ENCODE results near the gene RPS6KA5.

The RPS6KA5 gene

GRCh38 chr14:91010153-91010533 lies 50.3 kb downstream of the RPS6KA5 start:
- Histone ChIP-seq H3K14ac (ENCODE audit: low read length) (no peak overlapping the region), H3K4ac (ENCODE audit: low read depth, low read length) (no peak overlapping the region), H4K8ac (ENCODE audit: low read depth, low read length) (no peak overlapping the region), H2AK5ac (ENCODE audit: low read length) (no peak overlapping the region), H3K4me3 (ENCODE audit: low read depth, low read length) (no peak overlapping the region), H3K27me3 (ENCODE audit: insufficient read depth, low read length) (no peaks in the 10 kb centered on the region), H4K12ac (ENCODE audit: low read depth, low read length) (no peak overlapping the region), H3K9me3 (ENCODE audit: insufficient read depth, low read depth, low read length) (no peaks in the 10 kb centered on the region), H3K27ac (ENCODE audit: low read depth, low read length) (no peak overlapping the region), H2AFZ (ENCODE audit: insufficient read depth, low read length, poor library complexity) (no peak overlapping the region), H2BK120ac (ENCODE audit: insufficient read depth, low read length, poor library complexity) (no peak overlapping the region), H3K79me2 (ENCODE audit: control insufficient read depth, insufficient read depth, low read length, poor library complexity) (no peaks in the 10 kb centered on the region), H3K79me1 (ENCODE audit: low read length) (no peaks in the 10 kb centered on the region), H3K4me2 (ENCODE audit: low read length) (no peak overlapping the region), H4K91ac (ENCODE audit: low read depth, low read length) (no peak overlapping the region), H3K9ac (ENCODE audit: low read length) (no peak overlapping the region), H2BK5ac (ENCODE audit: low read depth, low read length, poor library complexity) (no peak overlapping the region), H2BK12ac (ENCODE audit: low read length) (no peak overlapping the region), H3K18ac (ENCODE audit: low read length) (no peak overlapping the region), H3K4me1 (ENCODE audit: control insufficient read depth in 1 of 2, insufficient read depth in 2 of 2, low read length in 2 of 2) (peaks cover 2% of the 10 kb centered on the region in 2 experiments), H3K23ac (ENCODE audit: low read length) (no peak overlapping the region), H3K36me3 (ENCODE audit: control insufficient read depth in 1 of 2, insufficient read depth in 2 of 2, low read length in 2 of 2) (no peaks in the 10 kb centered on the region)
- WGBS (ENCODE audit: extremely low coverage, insufficient coverage, insufficient read length), result no CpG with 5 or more reads among the region's 2 CpGs
- DNase-seq, result no peak

GRCh38 chr14:91009501-91010152 lies 50.8 kb downstream of the RPS6KA5 start:
- no peak overlapping the region for H3K9ac ChIP-seq (ENCODE audit: low read length)
- peaks cover 2% of the 10 kb centered on the region in 2 experiments for H3K4me1 ChIP-seq (ENCODE audit: control insufficient read depth in 1 of 2, insufficient read depth in 2 of 2, low read length in 2 of 2)
- no peaks in the 10 kb centered on the region for H3K9me3 ChIP-seq (ENCODE audit: insufficient read depth, low read depth, low read length)
- H2AFZ ChIP-seq (ENCODE audit: insufficient read depth, low read length, poor library complexity), result no peak overlapping the region
- H3K79me1 ChIP-seq (ENCODE audit: low read length), result no peaks in the 10 kb centered on the region
- H3K4me3 ChIP-seq (ENCODE audit: low read depth, low read length), result no peak overlapping the region
- no peak overlapping the region for H2BK12ac ChIP-seq (ENCODE audit: low read length)
- no peaks in the 10 kb centered on the region for H3K27me3 ChIP-seq (ENCODE audit: insufficient read depth, low read length)
- H4K8ac ChIP-seq (ENCODE audit: low read depth, low read length), result no peak overlapping the region
- DNase-seq, result peak; percentile 36 to 68
- no peaks in the 10 kb centered on the region for H3K79me2 ChIP-seq (ENCODE audit: control insufficient read depth, insufficient read depth, low read length, poor library complexity)
- H3K14ac ChIP-seq (ENCODE audit: low read length), result no peak overlapping the region
- H3K27ac ChIP-seq (ENCODE audit: low read depth, low read length), result no peak overlapping the region
- H2AK5ac ChIP-seq (ENCODE audit: low read length), result no peak overlapping the region
- H3K36me3 ChIP-seq (ENCODE audit: control insufficient read depth in 1 of 2, insufficient read depth in 2 of 2, low read length in 2 of 2), result no peaks in the 10 kb centered on the region
- H3K23ac ChIP-seq (ENCODE audit: low read length), result no peak overlapping the region
- H2BK5ac ChIP-seq (ENCODE audit: low read depth, low read length, poor library complexity), result no peak overlapping the region
- no peak overlapping the region for H3K18ac ChIP-seq (ENCODE audit: low read length)
- H3K4ac ChIP-seq (ENCODE audit: low read depth, low read length), result no peak overlapping the region
- H3K4me2 ChIP-seq (ENCODE audit: low read length), result no peak overlapping the region
- H2BK120ac ChIP-seq (ENCODE audit: insufficient read depth, low read length, poor library complexity), result no peak overlapping the region
- WGBS (ENCODE audit: extremely low coverage, insufficient coverage, insufficient read length), result no CpG with 5 or more reads among the region's 3 CpGs
- no peak overlapping the region for H4K12ac ChIP-seq (ENCODE audit: low read depth, low read length)
- no peak overlapping the region for H4K91ac ChIP-seq (ENCODE audit: low read depth, low read length)

DNA sequence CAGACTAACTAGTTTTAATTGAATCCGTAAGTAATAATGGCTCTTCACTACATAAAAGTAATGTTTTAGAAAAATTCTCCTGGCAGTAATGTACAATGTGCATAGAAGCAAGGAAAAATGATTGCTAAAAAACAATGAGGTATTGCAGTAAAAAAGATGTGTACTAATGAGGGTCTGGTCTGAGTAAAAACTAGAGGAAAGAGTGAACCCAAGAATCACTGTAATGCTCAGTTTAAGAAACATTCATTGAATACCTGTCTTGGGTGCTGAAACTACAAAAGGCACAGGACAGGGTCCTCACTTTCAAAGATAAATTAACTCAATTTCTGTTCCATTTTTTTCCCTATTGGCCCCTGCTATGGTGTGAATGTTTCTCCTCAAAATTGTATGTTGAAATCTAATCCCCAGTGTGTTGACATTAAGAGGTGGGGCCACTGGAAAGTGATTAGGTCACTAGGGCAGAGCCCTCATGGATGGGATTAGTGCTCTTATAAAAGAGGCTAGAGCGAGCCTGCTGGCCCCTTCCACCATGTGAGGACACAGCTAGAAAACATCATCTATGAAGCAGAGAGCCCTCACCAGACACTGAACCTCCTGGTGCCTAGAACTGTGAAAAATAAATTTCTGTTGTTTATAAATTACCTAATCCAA lies 51.6 kb downstream of the RPS6KA5 start:
- no peak overlapping the region for H2BK5ac ChIP-seq (ENCODE audit: low read depth, low read length, poor library complexity)

DNA sequence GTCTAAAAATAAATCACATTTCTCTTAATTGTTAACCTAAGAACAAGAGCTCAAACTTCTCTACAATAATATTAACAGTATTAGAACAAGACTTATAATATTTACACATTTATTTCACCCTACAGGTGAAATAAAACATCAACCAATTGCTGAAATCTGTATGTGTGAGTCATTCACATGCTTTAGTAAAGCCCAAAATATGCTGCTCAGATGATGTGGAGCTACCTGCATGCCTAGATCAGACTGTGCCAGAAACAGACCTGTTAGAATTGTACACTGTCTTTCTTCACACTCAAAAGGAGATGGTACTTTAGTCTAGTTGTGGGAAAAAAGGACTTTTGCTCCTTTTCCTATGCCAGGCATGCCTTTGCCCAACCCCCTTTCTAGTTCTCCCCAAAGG lies 54.7 kb downstream of the RPS6KA5 start:
- no peaks in the 10 kb centered on the region for H3K9me3 ChIP-seq (ENCODE audit: insufficient read depth, low read depth, low read length)
- no peak overlapping the region for H3K18ac ChIP-seq (ENCODE audit: low read length)
- no peaks in the 10 kb centered on the region for H3K79me1 ChIP-seq (ENCODE audit: low read length)
- no peaks in the 10 kb centered on the region for H3K79me2 ChIP-seq (ENCODE audit: control insufficient read depth, insufficient read depth, low read length, poor library complexity)
- H2AFZ ChIP-seq (ENCODE audit: insufficient read depth, low read length, poor library complexity), result no peak overlapping the region
- H4K12ac ChIP-seq (ENCODE audit: low read depth, low read length), result no peak overlapping the region
- no peak overlapping the region for H3K14ac ChIP-seq (ENCODE audit: low read length)
- H3K4me3 ChIP-seq (ENCODE audit: low read depth, low read length), result no peak overlapping the region
- no peak overlapping the region for H3K4ac ChIP-seq (ENCODE audit: low read depth, low read length)
- H3K36me3 ChIP-seq (ENCODE audit: control insufficient read depth in 1 of 2, insufficient read depth in 2 of 2, low read length in 2 of 2), result no peaks in the 10 kb centered on the region
- no peak overlapping the region for H4K8ac ChIP-seq (ENCODE audit: low read depth, low read length)
- H3K27ac ChIP-seq (ENCODE audit: low read depth, low read length), result no peak overlapping the region
- no peak overlapping the region for H2BK12ac ChIP-seq (ENCODE audit: low read length)
- no peak overlapping the region for H3K4me2 ChIP-seq (ENCODE audit: low read length)
- H3K27me3 ChIP-seq (ENCODE audit: insufficient read depth, low read length), result no peaks in the 10 kb centered on the region
- no peak overlapping the region for H3K23ac ChIP-seq (ENCODE audit: low read length)
- H3K9ac ChIP-seq (ENCODE audit: low read length), result no peak overlapping the region
- no peak overlapping the region for H2AK5ac ChIP-seq (ENCODE audit: low read length)
- no peak overlapping the region for H2BK120ac ChIP-seq (ENCODE audit: insufficient read depth, low read length, poor library complexity)
- peaks cover 2% of the 10 kb centered on the region in 2 experiments for H3K4me1 ChIP-seq (ENCODE audit: control insufficient read depth in 1 of 2, insufficient read depth in 2 of 2, low read length in 2 of 2)
- H4K91ac ChIP-seq (ENCODE audit: low read depth, low read length), result no peak overlapping the region
- DNase-seq, result peak; percentile 46 to 78
- H2BK5ac ChIP-seq (ENCODE audit: low read depth, low read length, poor library complexity), result no peak overlapping the region

More for the DNA sequence above, 51.6 kb downstream of the RPS6KA5 start:
- Histone ChIP-seq H2BK12ac (ENCODE audit: low read length) (no peak overlapping the region), H3K79me2 (ENCODE audit: control insufficient read depth, insufficient read depth, low read length, poor library complexity) (no peaks in the 10 kb centered on the region), H4K12ac (ENCODE audit: low read depth, low read length) (no peak overlapping the region), H3K4me3 (ENCODE audit: low read depth, low read length) (no peak overlapping the region), H3K18ac (ENCODE audit: low read length) (no peak overlapping the region), H3K23ac (ENCODE audit: low read length) (no peak overlapping the region), H2AK5ac (ENCODE audit: low read length) (no peak overlapping the region), H3K14ac (ENCODE audit: low read length) (no peak overlapping the region), H3K9me3 (ENCODE audit: insufficient read depth, low read depth, low read length) (no peaks in the 10 kb centered on the region), H3K27ac (ENCODE audit: low read depth, low read length) (no peak overlapping the region), H3K4me2 (ENCODE audit: low read length) (no peak overlapping the region), H2AFZ (ENCODE audit: insufficient read depth, low read length, poor library complexity) (no peak overlapping the region), H3K79me1 (ENCODE audit: low read length) (no peaks in the 10 kb centered on the region), H3K27me3 (ENCODE audit: insufficient read depth, low read length) (no peaks in the 10 kb centered on the region), H3K36me3 (ENCODE audit: control insufficient read depth in 1 of 2, insufficient read depth in 2 of 2, low read length in 2 of 2) (no peaks in the 10 kb centered on the region), H2BK120ac (ENCODE audit: insufficient read depth, low read length, poor library complexity) (no peak overlapping the region), H4K91ac (ENCODE audit: low read depth, low read length) (no peak overlapping the region), H3K4ac (ENCODE audit: low read depth, low read length) (no peak overlapping the region), H3K4me1 (ENCODE audit: control insufficient read depth in 1 of 2, insufficient read depth in 2 of 2, low read length in 2 of 2) (peaks cover 2% of the 10 kb centered on the region in 2 experiments), H3K9ac (ENCODE audit: low read length) (no peak overlapping the region), H4K8ac (ENCODE audit: low read depth, low read length) (no peak overlapping the region)
- peak in 1 of 2 donors; percentile 29 for DNase-seq
- no CpG with 5 or more reads among the region's 2 CpGs for WGBS (ENCODE audit: extremely low coverage, insufficient coverage, insufficient read length)
